HL-60/S4 (cell line): Measurements from ENCODE around the gene OAS1.

ENCODE experiments used
- in situ Hi-C: fragments of 300-500 bp; cut with MboI; formaldehyde crosslinking; loops from 2 replicates; pipeline ENCODE4 v1.14.3; 2022; ENCODE audit warnings: low sequenced_read_pairs

OAS1 gene

GRCh38 chr12:112964067-112964670, 57.4 kb downstream of the OAS1 start:
- in situ Hi-C loops, result no loop called here

GRCh38 chr12:112964915-112965314, 58.2 kb downstream of the OAS1 start:
- in situ Hi-C loops, result no loop called here

GRCh38 chr12:112965643-112966042, 58.9 kb downstream of the OAS1 start:
- in situ Hi-C loops, result no loop called here

GRCh38 chr12:112967306-112967705, 60.5 kb downstream of the OAS1 start:
- in situ Hi-C loops, result no loop called here

- in situ Hi-C loops, result no loop called here
These were observed 61.1 kb downstream of the OAS1 start for GRCh38 chr12:112967858-112968257.
